T-helper 1 cell treated with Interleukin-12 subunit alpha and Interleukin-12 subunit beta and Interleukin-4 antibody, amounts not matched to agents 30 ng/mL and 1 ng/mL, for 36 hours (primary cell): Measurements from ENCODE around the gene CCDC201. TPM values are rescaled to one million over a fixed set of nuclear protein-coding genes. Genes with fewer than 3 reads are reported as not detected.
"Not testable (repeated sequence)": the region's sequence is repeated elsewhere in the genome, so short reads cannot be mapped to it uniquely, and the experiment has no call there.

Experiments
- intact Hi-C: fragments of 100-400 bp; cut with micrococcal nuclease; formaldehyde crosslinking; loops from one replicate; pipeline ENCODE4 v1.15.1; 2024
- total RNA-seq: library from RNA; stranded (reverse); gene quantifications from 2 replicates; pipeline ENCODE4 v1.2.3, GENCODE V29; 2022

Gene CCDC201
- total RNA-seq, 1 donor from 2014 or later = not detected

DNA sequence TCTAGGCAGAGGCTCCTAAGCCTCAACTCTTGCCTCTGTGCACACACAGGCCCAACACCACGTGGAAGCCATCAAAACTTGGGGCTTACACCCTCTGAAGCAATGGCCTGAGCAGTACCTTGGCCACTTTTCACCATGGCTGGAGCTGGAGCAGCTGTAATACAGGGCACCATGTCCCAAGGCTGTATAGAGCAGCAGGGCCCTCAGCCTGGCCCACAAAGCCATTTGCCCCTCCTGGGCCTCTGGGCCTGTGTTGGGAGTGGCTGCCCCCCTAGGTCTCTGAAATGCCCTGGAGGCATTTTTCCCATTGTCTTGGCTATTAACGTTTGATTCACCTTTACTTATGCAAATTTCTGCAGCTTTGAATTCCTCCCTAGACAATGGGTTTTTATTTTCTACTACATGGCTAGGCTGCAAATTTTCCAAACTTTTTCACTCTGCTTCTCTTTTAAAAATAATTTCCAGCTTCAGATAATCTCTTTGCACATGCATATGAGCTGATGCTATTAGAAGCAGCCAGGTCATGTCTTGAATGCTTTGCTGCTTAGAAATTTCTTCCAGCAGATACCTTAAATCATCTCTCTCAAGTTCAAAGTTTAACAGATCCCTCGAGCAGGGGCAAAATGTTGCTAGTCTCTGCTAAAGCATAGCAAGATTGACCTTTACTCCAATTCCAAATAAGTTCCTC is 5.7 kb upstream of the CCDC201 start:
- intact Hi-C loops = no loop called here

DNA sequence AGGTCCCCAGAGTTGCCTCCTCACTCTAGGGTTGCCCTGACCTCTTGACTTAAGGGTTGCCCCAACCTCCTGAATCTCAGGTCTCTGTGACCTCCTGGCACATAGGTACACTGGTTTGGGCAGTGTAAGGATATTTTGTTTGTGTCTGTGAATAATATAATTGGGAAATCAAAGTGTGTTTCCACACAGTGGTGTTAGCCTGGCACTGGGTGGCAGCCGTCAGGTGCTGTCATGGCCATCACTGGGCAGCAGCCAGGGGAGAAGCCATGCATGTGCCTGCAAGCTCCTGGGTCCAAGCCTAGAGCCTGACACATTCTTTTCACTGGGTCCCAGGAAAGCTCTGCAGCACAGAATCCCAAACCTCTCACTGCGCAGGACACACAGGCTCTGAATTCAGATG is 3.6 kb upstream of the CCDC201 start:
- intact Hi-C loops = no loop called here

DNA sequence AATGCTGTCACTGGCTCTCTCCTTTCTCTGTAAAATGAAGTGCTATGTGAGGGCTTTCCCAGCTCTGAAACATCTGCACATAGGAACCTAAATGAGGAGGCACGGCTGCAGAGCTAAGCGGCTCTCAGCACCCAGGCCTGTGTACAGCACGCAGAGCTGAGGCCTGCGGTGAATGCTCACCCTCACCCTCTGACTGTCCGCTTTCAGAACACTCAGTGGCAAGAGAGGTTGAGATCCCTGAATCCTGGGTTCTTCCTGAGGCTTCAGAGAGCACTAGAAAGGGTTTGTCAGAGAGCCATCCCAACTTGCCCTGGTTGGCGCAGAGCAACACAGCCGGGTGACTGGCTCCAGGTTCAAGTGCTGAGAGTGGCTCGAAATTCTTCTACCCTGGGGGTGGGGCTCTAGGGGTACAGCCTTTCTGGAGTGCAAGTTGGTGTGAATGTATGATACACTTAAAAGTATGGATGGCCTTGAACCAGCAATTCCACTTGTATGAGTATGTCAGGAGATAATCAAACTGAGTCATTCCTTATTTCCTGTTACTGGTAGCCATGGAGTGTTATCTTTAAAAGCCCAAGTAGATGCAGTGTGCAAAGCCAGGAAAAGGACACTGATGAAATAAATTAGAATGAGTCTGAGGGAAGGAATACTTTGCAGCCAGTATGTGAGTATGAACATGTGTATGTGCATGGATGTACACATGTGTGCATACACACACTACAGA is 1.7 kb upstream of the CCDC201 start:
- intact Hi-C loops = no loop called here

DNA sequence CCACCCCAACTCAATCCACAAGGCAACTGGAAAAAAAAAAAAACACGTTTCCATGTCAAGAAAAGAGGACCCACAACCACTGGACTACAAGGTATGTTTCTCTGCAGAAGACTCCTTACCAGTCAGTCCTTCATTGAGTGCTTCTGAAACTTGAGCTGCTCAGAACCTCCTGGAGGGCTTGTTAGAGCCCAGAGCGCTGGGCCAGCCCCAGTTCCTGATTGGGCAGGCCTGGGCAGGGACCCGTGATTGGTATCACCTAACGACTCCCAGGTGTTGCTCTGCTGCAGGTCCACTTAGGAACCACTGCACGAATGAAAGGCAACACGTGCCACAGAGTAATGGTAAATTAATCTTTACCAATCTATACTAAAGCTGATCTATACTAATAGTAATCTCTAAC is 473 bp upstream of the CCDC201 start:
- intact Hi-C loops = no loop called here

DNA sequence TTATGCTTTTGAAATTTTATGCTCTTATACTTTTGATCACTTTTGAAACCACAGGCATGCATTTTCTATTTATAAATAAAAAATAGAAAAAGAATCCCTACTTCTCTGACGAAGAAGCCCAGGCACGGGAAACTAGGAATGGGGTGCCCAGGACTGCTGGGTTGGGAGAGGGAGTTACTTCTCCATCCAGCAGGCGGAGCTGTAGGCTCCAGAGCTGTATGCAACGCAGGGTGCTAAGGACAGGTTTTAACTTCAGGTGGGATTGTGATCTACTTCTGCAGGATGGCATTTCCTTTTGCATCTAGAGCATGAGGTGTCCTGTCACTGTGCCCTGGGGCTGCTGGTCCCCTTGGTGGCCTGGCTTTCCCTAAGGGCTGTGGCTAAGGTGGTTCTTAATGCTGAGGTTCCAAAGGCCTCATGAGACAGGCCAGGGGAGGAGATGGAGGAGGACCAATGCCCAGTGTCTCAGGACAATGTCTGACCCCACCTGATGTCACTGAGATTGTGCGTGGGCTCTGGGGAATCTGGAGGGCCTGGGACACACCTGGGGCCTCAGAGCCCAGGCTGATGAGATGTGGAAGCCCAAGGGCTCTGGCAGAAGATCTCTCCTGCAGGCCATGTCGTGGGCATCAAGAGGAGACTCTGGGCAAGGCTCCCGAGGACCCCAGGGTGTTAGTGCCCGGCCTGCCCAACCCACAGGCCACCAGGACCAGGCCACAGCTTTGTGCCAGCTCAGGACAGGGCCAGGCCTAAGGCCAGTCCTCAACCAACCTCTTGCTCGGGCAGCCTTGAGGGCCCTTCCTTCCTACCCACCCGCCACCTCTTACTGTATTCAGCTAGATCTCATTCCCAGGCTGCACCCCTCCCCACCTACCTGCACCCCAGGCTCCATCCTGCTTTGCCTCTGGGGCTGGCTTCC is 507 bp downstream of the CCDC201 start:
- intact Hi-C loops = no loop called here

DNA sequence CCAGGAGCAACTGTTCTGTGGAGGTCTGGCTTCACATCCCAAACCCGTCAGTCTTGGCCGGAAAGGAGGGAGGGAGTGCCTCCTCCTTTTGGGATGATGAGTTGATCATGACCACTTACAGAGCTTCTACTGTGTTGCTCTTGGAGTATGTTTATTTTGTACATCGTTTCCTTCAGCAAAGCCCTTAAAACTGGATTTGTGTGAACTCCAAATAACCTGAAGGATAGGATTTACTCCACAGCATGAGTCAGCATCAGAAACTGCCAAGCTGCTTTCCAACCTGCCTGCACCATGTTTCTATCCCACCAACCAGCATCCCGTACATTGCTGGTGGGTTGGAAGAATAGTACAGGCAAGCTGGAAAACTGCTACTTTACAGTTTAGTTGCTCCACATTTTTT is 3.5 kb downstream of the CCDC201 start:
- intact Hi-C loops = no loop called here

DNA sequence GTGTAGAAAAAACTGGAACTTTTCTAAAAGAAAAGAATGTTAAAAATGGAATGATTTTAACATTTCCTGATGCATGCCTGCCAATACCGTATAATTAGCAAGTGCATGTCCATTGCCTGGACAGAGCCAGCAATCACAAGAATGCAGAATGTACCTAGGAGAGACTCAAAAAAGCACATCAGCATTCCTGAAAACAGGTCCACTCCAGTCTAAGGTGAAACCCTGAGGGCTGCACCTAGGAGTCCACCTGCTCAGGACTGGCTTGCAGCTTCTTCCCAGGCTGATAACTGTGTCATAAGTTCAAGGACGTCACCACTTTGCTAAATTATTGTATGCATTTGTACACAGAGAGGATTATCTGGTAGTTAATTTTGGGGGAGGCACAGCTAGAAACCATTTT is 5.4 kb downstream of the CCDC201 start:
- intact Hi-C loops = no loop called here

DNA sequence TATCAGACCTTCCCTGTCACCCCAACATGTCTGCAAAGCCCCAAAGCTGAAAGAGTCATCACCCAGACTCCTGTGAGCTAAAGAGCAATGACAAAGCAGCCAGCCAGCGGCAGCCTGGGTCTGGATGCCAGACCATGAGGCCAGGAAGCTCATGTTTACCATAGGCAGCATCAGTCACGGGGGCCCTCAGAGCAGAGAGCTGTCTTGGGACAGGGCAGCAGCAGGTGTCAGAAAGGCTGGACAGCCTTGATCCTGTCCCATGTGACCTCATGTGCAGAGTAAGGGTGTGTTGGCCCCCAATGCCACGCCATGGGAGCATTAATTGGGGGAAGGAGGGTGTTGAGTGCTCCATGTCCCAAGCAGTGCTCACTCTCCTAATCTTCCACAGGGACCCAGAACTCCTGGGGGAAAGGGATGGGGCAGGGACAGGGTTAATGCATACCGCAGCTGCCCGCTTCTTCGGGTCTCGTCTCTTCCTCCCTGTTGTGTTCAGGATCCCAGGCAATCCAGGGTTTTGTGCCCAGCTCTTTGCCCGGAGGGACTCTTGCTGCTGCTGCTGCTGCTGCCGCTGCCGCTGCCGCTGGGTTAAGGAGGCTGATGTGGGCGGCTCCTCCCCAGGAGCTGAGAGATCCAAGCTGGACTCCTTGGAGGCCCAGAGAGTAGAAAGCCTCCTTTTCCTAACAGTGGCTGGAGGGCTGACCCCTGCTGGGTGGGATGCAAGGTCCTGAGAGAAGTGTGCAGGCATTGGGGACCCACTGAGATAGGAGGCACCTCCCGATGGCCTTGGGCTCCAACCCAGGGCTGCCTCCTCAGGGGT is 7.1 kb downstream of the CCDC201 start:
- intact Hi-C loops = no loop called here

DNA sequence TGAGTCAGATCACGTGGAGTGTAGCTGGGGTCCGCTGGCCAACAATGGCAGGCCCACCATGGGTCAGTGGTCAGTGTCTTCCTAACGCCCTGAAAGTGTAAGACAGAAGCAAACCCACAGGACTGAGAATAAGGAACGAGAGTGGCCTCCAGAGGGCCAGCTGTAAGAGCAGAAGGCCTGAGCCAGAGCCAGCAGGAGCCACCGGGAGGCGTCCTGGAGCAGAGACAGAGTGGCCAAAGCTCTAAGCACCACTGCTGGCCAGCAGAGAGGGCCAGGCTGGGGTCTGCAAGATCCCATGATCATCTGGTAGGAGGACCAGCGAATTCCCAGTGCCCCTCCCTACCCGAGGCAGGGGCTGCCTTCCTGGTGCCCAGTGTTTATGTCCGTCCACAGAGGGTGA is 9.2 kb downstream of the CCDC201 start:
- intact Hi-C loops = no loop called here

DNA sequence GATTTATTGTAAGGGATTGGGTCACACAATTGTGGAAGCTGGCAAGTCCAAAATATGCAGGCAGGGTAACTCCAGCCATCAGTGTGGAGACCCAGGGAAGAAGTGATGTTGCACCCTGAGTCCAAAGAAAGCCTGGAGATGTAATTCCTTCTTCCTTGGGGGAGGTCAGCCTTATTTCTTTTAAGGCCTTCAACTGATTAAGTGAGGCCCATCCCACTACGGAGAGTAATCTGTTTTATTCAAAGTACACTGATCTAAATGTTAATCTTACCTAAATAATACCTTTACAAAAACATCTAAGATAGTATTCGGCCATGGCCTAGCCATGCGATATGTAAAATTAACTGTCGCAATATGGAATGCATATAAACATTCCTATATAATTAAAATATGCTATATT is 16.0 kb downstream of the CCDC201 start:
- intact Hi-C loops = not testable (repeated sequence)

DNA sequence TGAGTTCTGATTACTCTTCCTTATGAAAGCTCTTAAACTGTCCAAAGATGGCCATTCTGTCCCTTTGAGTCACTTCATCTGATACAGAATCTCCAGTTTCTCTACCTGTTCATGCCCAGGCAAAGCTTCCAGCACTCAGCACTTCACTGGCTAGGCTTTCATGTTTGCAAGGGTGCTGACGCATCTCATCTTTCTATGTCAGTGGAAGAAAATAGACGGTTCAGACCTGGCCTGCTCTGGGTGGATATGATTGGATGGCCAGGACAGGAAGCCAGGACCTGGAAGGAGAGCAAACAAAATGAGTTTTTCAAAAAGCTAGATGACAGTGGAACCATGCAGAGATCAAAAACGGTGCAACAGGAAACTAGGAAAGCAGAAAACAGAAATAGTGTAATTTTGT is 17.2 kb downstream of the CCDC201 start:
- intact Hi-C loops = loop anchor here (2.0 kb wide), 1 partner anchor 99 kb away; no protein-coding TSS in a partner anchor

DNA sequence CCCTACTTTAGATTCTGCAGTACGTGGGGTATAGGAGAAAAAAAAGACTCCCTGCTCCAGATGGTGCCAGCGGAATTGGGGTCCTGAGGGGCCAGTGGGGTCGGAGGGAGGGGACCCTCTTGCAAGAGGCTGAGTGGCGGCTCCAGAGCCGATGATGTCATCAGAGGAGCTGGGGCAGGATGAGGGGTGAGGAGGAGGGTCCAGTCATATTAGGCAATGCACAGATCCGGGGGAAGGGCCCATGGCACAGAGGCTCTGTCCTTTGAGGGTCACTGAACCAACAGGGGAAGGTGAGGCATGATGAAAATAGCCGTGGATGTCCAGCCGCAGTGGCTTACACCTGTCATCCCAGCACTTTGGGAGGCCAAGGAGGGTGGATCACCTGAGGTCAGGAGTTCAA is 19.4 kb downstream of the CCDC201 start:
- intact Hi-C loops = not testable (repeated sequence)

DNA sequence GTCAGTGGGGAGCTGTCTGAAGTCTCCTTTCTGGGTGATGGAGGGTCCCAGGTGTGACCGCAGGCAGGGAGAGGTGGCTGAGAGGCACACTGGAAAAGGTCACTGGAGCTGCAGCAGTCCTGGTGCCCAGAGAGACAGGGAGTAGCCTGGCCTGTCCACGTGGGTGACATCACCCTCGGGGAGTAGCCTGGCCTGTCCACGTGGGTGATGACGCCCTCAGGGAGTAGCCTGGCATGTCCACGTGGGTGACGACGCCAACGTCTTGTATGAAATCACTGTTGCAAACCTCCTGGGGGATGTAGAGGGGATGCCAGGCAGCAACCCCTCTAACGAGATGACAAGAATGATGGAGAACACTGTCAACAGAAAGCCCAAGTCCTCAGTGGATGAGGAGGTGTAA is 19.9 kb downstream of the CCDC201 start:
- intact Hi-C loops = not testable (repeated sequence)

DNA sequence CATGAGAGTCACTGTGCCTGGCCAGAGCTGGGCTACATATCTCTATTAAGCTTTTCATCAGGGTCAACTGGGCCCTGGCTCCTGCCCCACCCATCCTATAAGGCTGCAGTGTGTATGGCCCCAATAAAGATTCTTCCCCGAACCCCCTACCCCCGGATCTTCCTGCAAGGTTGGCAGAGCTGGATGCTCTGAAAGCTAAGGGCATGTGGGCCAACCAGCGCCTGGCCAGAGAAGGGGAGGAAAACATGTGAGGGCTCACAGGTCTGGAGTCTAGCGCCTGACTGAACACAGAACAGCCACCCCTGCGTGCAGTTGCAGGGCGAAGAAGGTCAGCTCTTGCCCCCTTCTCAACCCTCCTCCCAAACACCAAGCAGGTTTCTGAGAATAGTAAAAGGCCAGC is 24.1 kb downstream of the CCDC201 start:
- intact Hi-C loops = not testable (repeated sequence)

DNA sequence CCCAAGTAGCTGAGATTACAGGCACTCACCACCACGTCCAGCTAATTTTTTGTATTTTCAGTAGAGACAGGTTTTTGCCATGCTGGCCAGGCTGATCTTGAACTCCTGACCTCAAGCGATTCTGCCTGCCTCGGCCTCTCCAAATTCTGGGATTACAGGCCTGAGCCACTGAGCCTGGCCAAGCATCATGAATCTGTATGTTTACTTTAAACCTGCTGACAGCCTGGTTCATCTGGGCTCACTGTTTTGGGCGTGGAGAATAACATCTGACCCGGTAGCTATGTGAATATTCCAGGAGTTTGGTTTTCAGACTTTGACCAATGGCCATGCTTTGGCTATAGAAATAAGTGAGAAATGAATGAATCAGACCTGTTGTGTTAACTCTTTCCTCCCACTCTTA is 26.3 kb downstream of the CCDC201 start:
- intact Hi-C loops = not testable (repeated sequence)

DNA sequence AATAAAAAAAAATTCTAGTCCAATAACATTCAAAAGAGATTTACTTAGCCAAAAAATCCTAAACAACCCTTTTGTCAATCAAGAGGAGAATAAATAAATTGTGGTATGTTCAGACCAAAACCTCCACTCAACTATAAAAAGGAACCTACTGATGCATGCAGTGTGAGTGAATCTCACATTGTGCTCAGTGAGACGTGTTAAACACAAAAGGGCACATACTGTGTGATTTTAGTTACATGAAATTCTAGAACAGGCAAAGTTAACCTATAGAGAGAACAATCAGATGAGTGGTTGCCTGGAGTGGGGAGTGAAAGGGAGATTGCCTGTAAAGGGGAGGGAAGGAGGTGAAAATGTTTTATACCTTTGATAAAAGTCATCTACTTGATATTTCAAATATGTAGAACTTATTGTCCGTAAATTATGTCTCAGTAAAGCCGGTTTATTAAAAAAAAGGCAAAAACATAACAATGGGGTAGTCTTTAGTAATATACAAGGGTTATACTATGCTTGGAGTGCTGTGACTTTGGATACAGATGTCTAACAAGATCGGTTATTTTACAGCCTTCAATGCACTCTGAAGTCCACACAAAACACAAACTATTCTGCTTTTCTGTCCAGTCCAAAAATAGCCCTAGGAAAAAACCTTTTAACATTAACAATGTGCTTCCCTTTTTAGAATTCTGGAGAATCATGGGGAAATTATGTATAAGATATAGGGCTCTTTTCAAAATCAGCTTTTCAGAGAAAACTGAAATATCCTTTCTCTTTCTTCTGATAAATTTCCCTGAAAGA is 30.8 kb downstream of the CCDC201 start:
- intact Hi-C loops = not testable (repeated sequence)

DNA sequence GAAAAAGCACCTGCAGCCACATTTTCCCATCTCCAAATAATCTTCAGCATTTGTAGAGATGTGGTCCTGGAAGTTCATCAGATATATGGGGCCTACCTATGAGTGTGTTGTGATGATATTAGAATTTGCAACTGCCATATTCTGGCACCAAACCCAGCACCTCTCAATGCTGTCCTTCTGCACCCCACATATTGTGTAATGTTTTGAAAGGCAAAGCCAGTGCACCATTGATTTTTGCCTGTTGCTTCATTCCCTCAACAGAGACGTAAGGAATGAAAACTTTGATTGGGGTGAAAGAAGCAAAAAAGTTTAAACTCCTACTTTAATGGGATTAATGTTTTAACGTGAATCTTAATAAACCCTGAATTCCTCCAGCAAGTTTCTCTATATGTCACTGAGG is 34.0 kb downstream of the CCDC201 start:
- intact Hi-C loops = not testable (repeated sequence)

DNA sequence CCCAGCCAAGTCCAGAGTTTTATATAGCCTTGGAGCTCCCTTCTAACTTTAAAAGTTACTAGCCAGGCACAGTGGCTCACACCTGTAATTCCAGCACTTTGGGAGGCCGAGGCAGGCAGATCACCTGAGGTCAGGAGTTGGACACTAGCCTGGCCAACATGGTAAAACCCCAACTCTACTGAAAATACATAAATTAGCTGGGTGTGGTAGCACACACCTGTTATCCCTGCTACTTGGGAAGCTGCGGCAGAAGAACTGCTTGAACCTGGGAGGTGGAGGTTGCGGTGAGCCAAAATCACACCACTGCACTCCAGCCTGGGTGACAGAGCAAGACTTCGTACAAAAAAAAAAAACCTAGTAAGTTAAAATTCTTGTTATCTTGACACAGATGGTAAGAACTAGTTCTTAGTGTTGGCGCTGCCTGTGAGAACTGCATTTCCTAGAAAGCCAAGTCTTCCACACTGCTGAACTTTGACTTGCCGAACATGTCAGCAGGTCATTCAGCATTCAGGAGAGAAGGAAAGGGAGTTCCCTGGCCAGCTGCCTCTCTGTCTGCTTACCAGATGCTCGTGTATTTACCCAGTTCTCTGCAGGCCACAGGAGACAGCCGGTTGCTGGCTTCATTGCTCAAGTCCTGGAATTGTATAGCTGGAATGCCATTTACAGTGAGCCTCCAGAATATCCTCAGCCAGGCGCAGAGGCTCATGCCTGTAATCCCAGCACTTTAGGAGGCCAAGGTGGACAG is 40.3 kb downstream of the CCDC201 start:
- intact Hi-C loops = not testable (repeated sequence)

DNA sequence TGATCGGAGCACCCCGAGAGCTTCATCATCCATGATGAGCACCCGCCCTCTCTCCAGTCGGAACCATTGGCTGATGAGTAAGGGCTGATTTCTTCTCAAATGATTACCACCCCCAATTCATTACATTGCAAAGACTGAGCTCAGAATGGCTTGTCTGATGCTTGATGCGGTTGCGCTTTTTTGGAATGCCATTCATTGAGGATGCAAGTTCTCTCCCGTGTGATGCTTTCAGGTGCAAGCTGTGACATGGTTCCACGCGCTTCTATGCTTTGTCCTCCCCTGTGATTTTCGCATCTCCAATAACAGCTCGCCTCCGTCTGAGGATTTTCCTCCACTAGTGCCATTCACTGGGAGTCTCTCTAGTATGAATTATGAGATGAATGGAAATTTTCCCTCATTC is 43.0 kb downstream of the CCDC201 start:
- intact Hi-C loops = not testable (repeated sequence)

DNA sequence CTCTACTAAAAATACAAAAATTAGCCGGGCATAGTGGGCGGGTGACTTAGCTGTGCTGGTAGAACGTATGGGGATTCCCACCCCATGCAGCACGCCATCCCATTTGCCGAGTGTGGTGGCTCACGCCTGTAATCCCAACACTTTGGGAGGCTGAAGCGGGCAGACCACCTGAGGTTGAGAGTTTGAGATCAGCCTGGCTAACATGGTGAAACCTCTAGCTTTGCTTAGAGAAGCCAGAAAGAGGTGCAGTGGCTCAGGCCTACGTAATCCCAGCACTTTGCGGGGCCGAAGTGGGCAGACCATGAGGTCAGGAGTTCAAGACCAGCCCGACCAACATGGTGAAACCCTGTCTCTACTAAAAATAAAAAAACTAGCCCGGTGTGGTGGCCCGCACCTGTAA is 45.2 kb downstream of the CCDC201 start:
- intact Hi-C loops = not testable (repeated sequence)
